Calu3 (cell line): Measurements from ENCODE around the gene SCARF2. TPM values are rescaled to one million over a fixed set of nuclear protein-coding genes. Genes with fewer than 3 reads are reported as not detected.

ENCODE experiments used
- BruUV-seq: library from RNA; stranded (reverse); fragments of 400-500 nt; replicated peaks from 2 replicates; lab custom pipeline; 2021; lab: Mats Ljungman, UMichigan
- CTCF ChIA-PET: fragments of 300-600 bp; sonication (Branson Sonifier 250); formaldehyde crosslinking; loops from one replicate; lab custom pipeline; 2022; ENCODE audit warnings: antibody characterized with exemption; lab: Charles Lee
- DNase-seq: peaks from one replicate; pipeline ENCODE4 v3.0.0; 2022
- H3K27ac Mint-ChIP-seq: one replicate; pipeline ENCODE4 v1.8.0; 2022; ENCODE audit warnings: mixed read lengths; ENCODE audit not compliant: unreplicated experiment
- H3K27me3 Mint-ChIP-seq: one replicate; pipeline ENCODE4 v1.8.0; 2022; ENCODE audit warnings: mixed read lengths; ENCODE audit not compliant: unreplicated experiment
- H3K36me3 Mint-ChIP-seq: one replicate; pipeline ENCODE4 v1.8.0; 2022; ENCODE audit warnings: mild to moderate bottlenecking, moderate library complexity, mixed read lengths; ENCODE audit not compliant: insufficient read depth, unreplicated experiment
- H3K4me1 Mint-ChIP-seq: one replicate; pipeline ENCODE4 v1.8.0; 2022; ENCODE audit warnings: mild to moderate bottlenecking, low read depth, mixed read lengths; ENCODE audit not compliant: unreplicated experiment
- H3K4me3 Mint-ChIP-seq: one replicate; pipeline ENCODE4 v1.8.0; 2022; ENCODE audit warnings: mild to moderate bottlenecking, low read depth, moderate library complexity, mixed read lengths; ENCODE audit not compliant: unreplicated experiment
- H3K9me3 Mint-ChIP-seq: one replicate; pipeline ENCODE4 v1.8.0; 2022; ENCODE audit warnings: low read depth, mixed read lengths; ENCODE audit not compliant: unreplicated experiment
- intact Hi-C: fragments of 100-400 bp; cut with micrococcal nuclease; formaldehyde crosslinking; loops from one replicate; pipeline ENCODE4 v1.10.0; 2022; ENCODE audit not compliant: unreplicated experiment
- total RNA-seq: library from RNA; stranded (reverse); gene quantifications from 2 replicates; pipeline ENCODE4 v1.2.3, GENCODE V29; 2022
- TF ChIP-seq, protein P1 (sequence below): fragments of 200-600 bp; IDR thresholded peaks from one replicate; pipeline ENCODE4 v1.8.0; 2022; ENCODE audit warnings: antibody characterized with exemption; ENCODE audit not compliant: unreplicated experiment

The SCARF2 gene
- total RNA-seq, 1 experiment from 2014 or later, result 0.68 TPM

DNA sequence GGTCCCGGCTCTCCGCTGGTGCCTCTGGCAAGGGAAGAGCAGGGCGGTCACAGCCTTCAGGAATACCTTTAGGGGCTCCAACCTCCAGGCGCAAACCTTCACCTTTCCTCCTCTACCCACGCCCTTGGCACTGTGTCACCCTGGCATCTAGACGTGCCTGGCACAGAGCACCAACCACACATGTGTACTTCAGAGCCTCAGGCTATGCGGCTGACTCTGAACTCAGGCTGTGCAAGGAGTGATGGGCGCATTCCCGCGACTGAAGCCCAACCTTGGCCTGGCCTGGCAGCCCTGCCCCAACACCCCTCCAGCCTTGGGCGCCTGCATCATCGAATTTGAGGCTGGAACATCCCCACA lies 11.4 kb downstream of the SCARF2 start:
- CTCF ChIA-PET, result no interaction called here
- no peak overlapping the region for H3K27ac Mint-ChIP-seq
- H3K36me3 Mint-ChIP-seq, result peaks cover 4% of the 10 kb centered on the region
- TF ChIP-seq, protein P1, sequence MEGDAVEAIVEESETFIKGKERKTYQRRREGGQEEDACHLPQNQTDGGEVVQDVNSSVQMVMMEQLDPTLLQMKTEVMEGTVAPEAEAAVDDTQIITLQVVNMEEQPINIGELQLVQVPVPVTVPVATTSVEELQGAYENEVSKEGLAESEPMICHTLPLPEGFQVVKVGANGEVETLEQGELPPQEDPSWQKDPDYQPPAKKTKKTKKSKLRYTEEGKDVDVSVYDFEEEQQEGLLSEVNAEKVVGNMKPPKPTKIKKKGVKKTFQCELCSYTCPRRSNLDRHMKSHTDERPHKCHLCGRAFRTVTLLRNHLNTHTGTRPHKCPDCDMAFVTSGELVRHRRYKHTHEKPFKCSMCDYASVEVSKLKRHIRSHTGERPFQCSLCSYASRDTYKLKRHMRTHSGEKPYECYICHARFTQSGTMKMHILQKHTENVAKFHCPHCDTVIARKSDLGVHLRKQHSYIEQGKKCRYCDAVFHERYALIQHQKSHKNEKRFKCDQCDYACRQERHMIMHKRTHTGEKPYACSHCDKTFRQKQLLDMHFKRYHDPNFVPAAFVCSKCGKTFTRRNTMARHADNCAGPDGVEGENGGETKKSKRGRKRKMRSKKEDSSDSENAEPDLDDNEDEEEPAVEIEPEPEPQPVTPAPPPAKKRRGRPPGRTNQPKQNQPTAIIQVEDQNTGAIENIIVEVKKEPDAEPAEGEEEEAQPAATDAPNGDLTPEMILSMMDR, result no peak
- H3K9me3 Mint-ChIP-seq, result no peaks in the 10 kb centered on the region
- no peak overlapping the region for H3K4me3 Mint-ChIP-seq
- peaks cover 28% of the 10 kb centered on the region for H3K27me3 Mint-ChIP-seq
- H3K4me1 Mint-ChIP-seq, result peaks cover 7% of the 10 kb centered on the region
- BruUV-seq, result no TSS peak
- no peak for DNase-seq
- intact Hi-C loops, result no loop called here

DNA sequence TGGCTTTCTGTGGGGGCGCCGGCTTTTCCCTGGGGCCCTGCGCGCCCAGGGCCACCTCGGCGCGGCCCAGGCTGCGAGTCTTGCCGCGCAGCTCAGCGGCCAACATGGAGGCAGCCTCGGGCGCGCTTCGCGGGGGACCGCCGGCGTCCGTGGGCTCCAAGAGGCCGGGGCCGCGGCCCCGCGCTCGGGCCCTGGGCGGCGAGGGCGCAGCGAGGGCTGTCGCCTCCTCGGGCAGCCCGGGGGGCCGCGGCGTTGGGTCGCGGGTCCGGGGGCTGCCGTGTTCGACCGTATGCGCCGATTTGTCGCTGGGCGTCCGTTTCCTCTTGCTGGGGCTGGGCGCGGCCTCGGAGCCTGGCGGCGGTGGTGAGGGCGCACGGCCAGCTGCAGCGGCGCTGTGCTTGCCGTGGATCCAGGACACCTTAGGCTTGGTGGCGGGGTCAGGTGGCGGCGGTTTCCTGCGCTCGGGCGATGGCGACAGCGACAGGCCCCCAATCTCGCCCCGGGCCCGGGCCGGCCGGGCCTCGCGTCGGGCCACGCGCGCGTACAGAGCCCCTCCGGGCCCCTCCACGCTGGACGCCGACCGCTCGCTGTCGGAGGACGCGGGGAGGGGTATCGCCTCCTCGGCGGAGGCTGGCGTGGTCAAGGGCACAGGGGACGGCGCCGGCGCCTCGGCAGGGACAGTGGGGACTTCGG lies 11.9 kb downstream of the SCARF2 start:
- no peak overlapping the region for H3K27ac Mint-ChIP-seq
- intact Hi-C loops, result no loop called here
- TF ChIP-seq, protein P1, result no peak
- H3K9me3 Mint-ChIP-seq, result no peaks in the 10 kb centered on the region
- H3K4me3 Mint-ChIP-seq, result no peak overlapping the region
- H3K36me3 Mint-ChIP-seq, result peaks cover 2% of the 10 kb centered on the region
- H3K4me1 Mint-ChIP-seq, result peaks cover 7% of the 10 kb centered on the region
- H3K27me3 Mint-ChIP-seq, result peaks cover 28% of the 10 kb centered on the region
- BruUV-seq, result no TSS peak
- CTCF ChIA-PET, result no interaction called here
- no peak for DNase-seq

DNA sequence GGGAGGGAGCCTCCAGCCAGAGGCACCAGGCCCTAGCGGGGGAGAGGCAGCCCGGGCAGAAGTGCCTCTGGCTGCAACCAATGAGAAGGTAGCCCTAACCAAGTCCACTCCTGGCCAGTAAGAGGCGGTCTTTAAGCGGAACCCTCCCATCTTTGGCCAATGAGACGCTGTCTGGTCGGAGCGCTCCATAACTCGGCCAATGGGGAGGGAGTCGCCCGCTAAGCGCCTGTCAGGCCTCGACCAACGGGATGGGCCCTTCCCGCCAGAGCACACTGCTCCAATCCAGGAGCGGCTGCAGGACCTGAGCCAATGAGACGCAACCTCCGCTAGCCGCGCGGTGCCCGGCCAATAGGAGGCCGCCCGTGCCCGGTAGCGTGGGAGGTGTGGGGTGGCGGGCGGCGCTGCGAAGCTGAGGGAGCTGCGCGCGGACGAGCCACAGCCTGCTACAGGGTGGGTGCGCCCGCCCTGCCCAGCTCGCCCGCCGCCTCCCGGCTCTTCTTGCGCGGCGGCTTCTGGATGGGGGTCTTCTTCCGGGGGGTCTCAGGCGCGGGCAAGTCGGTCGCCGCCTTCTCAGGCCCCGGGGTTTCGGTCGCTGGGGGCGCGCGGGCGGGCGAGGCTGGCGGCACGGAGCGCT lies 12.6 kb downstream of the SCARF2 start:
- DNase-seq, result no peak
- Mint-ChIP-seq H3K27ac (no peak overlapping the region), H3K36me3 (no peaks in the 10 kb centered on the region), H3K27me3 (peaks cover 28% of the 10 kb centered on the region), H3K4me1 (peaks cover 7% of the 10 kb centered on the region), H3K4me3 (no peak overlapping the region), H3K9me3 (no peaks in the 10 kb centered on the region)
- TF ChIP-seq, protein P1, result no peak
- BruUV-seq, result no TSS peak
- intact Hi-C loops, result no loop called here
- CTCF ChIA-PET, result no interaction called here

DNA sequence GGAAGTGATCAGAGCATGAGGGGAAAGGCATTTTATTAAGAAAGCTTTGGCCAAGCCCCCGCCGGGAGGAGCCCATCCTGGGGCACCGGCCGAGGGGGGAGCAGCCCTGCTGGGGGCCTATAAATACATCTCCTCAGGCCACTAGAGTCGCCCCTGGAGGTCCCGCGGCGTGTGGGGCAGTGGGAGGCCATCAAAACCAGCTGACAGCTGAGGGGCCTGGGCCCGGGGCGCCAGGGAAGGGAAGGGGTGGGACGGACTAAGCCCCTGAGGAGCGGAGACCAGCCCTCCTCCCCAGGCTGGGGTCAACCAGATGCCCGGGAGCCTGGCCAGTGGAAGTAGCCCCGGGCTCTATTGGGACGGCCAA lies 13.1 kb downstream of the SCARF2 start:
- Mint-ChIP-seq H3K4me3 (no peak overlapping the region), H3K27me3 (peaks cover 28% of the 10 kb centered on the region), H3K36me3 (no peaks in the 10 kb centered on the region), H3K4me1 (peaks cover 7% of the 10 kb centered on the region), H3K27ac (no peak overlapping the region), H3K9me3 (no peaks in the 10 kb centered on the region)
- CTCF ChIA-PET, result no interaction called here
- intact Hi-C loops, result no loop called here
- DNase-seq, result no peak
- no TSS peak for BruUV-seq
- TF ChIP-seq, protein P1, result no peak
